ENCODE data around the gene SNAPC5.

DNA sequence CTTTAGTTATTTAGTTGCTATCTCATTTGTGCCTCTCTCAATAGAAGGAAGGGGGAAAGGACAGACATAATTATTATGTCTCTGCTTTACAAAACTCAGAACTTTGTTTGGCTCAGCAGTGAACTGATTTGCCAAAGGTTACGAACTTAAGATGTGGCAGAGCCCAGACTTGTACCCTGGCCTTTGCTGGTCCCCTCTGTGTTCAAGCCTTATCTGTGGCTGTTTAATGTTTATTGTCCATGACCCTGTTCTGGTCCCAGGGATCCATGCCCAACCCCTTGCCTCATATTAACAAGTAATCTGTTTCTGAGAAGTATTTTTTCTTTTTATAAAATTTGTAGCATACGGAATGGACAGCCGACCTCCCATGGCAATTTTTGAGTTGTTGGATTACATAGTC is 10.7 kb downstream of the SNAPC5 start:
- TF ChIP-seq FOSL1 (IDR thresholded peaks at IDR 0.05; ENCODE audit: low read depth) (no peak), CTCF (IDR thresholded peaks at IDR 0.05 in 2 of 3, conservative IDR thresholded peaks at IDR 0.05 in 1 of 3; ENCODE audit: borderline replicate concordance in 1 of 3, insufficient read depth in 1 of 3, low read depth in 2 of 3, low read length in 2 of 3) (no peak)
- TF ChIP-seq, protein P1, sequence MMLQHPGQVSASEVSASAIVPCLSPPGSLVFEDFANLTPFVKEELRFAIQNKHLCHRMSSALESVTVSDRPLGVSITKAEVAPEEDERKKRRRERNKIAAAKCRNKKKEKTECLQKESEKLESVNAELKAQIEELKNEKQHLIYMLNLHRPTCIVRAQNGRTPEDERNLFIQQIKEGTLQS (IDR thresholded peaks at IDR 0.05) = no peak
